GM21447 (cell line): ENCODE measurements around the gene KNOP1.
"Not testable (repeated sequence)": the region's sequence is repeated elsewhere in the genome, so short reads cannot be mapped to it uniquely, and the experiment has no call there.

Experiments
- ATAC-seq: cut with Tn5 transposase; IDR thresholded peaks from one replicate; pipeline ENCODE4 v1.9.1; 2021; ENCODE audit not compliant: unreplicated experiment

Gene KNOP1

DNA sequence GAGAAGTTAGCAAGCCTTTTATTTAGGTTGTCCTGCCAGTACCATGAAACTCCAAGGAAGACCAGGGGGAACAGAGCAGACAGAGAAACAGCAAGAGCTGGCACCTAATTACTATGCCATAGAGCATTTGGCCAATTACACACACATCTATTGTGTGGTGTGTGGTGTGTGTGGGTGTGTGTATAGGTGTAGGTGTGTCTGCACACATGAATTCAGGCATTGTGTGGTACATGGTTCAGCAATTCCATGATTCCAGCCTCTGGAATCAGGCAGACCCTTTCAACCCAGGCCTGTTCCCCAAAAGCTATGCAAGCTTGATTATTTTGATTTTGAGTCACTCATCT, 25.8 kb upstream of the KNOP1 start:
- no peak for ATAC-seq

DNA sequence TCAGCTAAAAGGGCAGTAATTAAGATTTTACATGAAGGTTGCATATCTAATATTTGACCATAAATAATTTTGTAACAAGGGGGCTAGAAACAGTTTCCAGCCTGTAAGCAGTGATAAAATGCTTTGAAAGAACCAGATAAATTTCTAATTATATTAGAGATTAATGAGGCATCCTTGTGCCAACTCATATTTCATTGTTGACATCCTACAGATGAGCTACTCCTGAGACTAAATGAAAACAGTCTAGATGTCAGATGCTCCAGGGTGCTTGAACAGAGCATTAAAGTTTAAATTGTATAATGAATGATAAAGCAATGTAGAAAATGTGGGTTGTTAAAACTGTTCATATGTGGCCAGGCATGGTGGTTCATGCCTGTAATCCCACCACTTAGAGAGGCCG, 23.3 kb upstream of the KNOP1 start:
- ATAC-seq: no peak

DNA sequence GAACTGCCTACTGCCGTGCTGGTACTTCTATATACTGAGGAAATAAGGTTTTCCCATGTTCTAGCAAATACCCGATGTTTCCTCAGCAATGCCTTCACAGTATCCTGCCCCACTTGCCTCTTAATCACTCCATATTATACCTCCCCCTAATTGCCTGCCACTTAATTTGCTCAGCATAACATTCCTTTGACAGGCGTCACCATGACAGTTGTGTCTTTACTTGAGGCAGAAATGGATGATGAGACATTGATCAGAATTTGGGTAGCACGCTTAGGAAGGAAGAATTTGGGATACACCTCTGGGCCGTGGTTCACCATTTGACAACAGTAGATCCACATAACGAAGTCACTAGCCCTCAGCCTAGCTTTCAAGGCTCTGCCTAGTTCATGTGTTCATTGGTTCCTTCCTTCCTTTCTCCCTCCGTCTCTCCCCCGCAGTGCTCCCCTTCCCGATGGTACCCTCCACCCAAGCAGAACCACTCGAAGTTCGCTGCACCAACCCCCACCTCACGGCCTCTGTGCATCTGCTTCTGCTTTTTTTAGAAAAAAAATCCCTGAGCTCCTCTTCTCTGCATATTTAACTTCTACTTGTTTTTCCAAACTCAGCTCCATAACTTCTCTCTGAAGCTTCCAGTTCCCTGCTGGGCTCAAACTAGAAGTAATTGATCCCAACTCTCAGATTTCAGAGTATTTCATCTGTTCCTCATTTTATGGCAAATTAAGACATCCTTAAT, 19.4 kb upstream of the KNOP1 start:
- ATAC-seq: no peak

DNA sequence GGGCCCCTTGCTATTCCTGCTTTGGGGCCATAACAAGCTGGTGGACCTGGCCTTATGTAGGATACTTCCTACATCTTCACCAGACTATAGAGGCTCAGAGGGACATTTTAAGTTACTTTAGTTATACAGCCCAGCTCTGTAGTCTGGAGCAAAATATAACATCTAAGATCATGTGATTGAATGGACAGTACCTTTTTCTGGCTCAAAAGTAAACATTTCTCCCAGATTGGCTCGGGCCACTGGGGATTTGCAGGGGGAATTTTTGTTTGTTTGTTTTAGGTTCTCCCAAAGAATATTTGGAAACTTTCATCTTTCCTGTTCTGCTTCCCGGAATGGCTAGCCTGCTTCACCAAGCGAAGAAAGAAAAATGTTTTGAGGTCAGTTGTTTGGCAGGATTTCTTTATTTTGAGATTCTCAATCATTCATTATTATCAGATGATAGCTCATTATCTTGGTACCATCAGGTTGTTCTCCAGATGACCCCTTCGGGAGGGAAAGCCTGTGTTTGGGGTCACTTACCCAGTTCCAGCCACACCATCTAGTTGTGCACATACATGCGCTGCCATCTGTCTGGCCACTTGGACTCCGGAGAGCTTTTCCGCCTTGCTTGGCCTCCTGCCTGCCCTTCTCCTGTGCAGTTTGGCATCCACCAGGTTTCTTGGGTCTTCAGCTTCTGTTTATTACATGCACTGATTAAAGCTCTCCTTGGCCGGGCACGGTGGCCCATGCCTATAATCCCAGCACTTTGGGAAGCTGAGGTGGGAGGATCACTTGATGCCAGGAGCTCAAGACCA, 17.2 kb upstream of the KNOP1 start:
- no peak for ATAC-seq

DNA sequence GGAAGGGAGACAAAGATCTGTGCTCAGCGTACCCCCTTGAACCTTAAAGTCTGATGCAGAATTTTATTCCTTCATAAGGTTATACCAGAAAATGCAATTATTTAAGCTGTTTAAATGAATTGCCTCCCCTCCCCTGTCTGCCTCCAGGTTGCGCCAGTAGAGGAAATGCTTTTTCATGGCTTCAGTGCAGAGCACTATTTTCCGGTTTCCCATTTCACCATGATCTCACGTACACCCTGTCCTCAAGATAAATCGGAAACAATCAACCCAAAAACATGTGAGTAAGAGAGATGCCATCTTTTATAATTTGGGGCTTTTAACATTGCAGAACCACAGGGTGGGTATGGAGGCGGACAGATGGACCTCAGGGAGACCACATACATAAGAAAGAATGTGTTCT, 15.5 kb upstream of the KNOP1 start:
- no peak for ATAC-seq

DNA sequence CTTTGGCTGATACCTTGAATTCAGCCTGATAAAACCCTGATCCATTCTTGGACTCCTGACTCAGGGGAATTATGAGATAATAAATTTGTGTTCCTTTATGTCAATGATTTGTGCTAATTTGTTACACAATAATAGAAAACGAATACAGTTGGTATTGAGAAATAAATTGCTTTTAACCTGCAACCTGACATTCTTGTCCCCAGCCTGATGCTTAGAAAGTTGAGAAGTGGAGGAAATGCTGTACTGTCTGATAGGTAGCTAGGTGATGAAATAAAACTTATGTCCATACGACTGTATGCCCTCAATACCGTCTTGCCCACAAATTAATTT, 10.6 kb upstream of the KNOP1 start:
- ATAC-seq: no peak

DNA sequence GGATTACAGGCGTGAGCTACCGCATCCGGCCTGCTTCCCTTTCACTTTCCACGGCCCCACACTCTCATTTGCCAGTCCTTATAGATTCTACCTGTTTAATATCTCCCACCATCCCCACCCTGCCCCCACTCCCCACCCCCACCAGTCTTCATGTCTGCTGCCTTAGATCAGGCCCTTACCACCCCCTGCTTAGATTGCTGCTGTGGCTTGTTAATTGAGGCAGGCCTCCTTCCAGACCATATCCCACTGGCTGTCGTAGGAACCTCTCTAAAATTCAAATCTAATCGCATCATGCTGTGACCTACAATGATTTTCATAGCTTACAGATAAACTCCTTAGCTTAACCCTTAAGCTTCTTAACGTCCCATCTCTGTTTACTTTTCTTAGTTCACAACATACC, 5.0 kb upstream of the KNOP1 start:
- no peak for ATAC-seq

DNA sequence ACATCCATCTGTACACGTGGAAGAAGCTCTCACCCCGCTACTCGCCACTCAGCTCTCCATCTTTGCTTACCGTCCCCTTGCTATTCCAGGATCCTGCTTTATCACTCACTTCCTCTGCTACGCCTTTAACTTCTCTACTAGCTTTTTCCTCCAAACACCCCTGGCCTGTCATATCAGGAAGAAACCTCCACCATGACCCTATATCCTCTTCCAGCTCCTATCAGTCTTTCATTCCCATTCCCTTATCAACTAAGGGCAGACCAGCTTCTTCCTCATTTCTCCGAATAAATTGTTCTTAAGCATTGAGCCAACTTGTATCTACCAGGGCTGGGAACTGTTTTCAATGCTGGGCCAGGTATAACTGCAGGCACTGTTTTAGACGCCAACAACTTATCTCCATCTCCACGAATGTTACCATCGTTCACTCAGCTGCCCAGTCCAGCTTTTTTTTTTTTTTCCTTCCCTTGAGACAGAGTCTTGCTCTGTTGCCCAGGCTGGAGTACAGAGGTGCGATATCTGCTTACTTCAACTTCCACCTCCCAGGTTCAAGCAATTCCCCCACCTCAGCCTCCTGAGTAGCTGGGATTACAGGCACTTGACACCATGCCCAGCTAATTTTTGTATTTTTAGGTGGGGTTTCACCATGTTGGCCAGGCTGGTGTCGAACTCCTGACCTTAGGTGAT, 4.4 kb upstream of the KNOP1 start:
- ATAC-seq: no peak

DNA sequence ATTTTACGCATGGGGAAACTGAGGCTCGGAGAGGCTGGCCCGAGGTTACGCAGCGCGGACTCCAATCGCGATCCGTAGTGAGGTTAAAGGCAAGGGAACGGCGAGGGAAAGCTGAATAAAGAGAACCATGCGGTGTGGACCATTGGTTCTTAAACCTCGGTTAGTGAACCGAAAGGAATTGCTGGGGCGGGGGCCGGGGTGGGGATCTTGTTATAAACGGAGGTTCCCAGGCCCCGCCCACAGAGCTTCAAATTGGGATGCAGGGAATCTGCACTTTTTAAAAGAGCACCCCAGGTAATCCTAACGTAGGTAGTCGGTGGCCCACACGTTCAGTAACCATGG, 568 bp upstream of the KNOP1 start:
- ATAC-seq: no peak

DNA sequence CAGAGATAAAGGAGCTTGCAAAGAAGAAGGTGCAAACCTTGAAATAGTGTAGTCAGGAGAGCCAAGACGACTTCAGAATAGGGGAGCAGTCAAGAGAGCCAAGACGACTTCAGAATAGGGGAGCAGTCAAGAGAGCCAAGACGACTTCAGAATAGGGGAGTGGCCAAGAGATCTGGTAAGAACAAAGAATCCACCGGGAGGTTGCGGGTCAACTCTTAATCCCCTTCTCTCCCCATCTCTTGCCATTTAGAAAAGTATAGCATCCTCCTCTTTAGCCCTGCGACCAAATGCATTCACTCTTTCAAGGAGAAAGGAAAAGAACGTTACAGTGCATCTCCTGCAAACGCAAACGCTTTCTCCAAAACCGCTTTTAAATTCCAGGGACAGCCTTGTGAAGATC, 713 bp downstream of the KNOP1 start:
- ATAC-seq: no peak

DNA sequence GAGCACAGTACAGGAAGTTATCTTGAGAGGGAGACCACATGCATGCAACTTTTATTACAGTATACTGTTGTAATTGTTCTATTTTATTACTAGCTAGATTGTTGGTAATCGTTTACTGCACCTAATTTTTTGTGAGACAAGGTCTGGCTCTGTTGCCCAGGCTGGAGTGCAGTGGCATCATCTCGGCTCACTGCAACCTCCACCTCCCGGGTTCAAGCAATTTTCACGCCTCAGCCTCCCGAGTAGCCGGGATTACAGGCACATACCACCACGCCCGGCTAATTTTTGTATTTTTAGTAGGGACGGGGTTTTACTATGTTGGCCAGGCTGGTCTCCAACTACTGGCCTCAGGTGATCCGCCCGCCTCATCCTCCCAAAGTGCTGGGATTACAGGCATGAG, 1.3 kb downstream of the KNOP1 start:
- not testable (repeated sequence) for ATAC-seq

DNA sequence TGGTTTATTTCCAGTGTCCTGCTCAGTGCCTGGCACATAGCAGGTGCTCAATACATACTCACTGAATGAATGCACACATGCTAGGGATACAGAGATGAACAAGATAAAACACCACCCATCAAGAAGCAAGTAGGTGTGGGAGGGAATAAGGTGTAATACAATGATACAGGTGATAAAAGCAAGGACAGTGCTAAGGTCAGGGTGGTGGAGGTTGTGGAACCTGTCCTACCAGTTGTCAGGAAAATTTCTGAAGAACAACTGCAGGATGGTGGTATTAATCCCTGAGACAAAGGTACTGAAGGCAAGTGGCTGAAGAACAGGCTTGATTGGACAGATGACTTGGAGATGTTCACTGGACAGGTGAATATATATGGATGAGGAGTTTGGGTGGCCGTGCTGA, 1.8 kb downstream of the KNOP1 start:
- ATAC-seq: no peak

DNA sequence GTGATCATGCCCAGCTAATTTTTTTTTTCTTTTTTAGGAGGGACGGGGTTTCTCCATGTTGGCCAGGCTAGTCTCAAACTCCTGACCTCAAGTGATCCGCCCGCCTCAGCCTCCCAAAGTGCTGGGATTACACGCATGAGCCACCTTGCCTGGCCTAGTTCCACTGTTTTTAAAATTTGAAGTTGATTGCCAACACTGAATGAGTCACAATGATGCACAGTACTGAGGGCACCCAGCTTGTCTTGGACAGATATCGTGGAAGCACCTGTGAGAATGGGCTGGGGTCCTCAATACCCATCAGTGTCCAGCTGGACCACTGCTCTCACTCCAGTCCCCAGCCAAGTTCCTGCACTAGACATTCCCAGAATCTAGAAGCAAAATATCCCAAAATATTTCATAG, 2.5 kb downstream of the KNOP1 start:
- no peak for ATAC-seq

DNA sequence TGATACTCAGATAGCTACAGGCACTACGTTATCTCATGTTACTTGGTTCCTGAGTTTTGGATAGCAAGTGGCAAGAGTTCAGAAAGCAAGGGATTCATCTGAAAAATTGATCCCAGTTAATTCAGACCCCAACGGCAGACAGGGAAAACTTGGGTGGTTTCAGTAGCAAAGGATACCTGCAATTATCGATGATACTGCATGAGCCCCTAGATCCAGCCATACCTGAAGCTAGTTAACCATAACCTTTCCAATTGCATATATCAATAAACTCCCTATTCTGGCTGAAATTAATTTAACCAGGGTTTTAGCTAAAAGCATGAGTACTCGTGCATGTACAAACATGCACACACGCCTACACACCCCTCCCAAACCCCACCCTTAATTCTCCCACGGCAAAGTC, 4.3 kb downstream of the KNOP1 start:
- no peak for ATAC-seq

DNA sequence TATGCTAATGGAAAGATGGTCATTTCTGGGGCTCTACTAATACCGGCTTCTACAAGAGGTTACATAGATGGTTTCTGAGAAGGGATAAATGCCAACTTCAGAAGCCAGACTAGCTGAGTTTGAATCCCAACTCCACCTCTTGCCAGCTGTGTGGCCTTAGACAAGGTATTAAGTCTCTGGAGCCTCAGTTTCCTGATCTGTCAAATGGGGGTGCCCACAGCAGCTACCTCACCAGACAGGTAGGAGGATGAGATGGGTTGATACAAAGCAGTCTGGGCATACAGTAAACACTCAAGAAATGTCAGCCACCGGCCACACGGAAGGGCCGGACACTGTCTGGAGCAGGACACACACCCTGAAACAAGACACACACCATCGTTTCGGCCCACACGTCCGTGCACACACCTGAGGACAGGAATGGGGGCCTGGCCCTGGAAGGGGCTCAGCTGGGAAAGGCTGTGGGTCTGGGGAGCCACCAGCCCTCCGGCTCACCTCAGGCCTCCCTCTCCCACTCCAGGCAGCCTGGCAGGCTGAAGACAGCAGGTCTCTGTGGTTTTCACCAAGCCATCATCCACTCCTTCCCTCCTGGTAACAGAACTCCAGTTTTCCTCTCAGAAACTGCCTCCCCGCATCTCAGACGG, 5.5 kb downstream of the KNOP1 start:
- ATAC-seq: no peak

DNA sequence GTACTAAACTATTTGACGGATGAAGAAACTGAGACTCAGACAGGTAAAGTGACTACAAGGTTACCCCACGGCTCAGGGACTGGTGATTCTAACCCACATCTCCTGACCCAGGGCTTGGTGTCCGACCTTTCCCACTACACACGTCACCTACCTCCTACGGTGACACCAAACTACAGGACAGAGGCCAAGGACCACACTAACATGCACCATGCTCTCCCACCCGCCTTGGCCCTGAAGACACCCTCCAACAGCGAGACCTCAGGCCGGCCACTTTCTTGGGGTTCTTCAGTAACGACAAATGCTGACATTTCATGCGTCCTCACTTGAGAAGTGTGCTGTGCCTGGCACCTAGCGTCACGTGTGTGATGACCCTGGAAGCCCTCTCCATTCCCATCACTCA, 6.4 kb downstream of the KNOP1 start:
- no peak for ATAC-seq

DNA sequence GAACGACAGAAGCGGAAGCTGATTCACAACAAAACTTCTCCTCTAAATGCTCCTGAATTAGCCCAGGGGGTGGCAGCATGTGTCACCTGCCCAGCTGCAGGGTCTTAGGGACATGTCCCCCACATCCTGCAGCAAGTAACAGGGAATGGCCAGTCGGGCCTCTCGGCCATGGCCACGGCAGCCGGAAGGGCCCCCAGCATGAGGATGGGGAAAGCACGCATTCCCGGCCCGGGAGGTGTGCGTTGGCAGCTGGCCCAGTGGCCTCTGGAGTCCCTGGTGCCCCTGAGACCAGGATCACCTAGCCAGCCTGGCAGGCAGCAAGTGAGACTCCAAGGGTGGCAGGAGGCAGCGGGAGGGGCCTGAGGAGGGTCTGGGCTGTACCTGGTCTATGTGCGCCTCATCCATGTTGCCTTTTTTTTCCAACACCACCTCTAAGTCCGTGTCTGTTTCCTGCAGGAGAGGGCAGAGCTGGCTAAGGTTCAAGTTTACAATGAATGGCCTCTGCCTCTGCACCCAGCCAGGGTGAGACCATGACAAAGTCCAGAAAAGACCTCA, 7.0 kb downstream of the KNOP1 start:
- no peak for ATAC-seq

DNA sequence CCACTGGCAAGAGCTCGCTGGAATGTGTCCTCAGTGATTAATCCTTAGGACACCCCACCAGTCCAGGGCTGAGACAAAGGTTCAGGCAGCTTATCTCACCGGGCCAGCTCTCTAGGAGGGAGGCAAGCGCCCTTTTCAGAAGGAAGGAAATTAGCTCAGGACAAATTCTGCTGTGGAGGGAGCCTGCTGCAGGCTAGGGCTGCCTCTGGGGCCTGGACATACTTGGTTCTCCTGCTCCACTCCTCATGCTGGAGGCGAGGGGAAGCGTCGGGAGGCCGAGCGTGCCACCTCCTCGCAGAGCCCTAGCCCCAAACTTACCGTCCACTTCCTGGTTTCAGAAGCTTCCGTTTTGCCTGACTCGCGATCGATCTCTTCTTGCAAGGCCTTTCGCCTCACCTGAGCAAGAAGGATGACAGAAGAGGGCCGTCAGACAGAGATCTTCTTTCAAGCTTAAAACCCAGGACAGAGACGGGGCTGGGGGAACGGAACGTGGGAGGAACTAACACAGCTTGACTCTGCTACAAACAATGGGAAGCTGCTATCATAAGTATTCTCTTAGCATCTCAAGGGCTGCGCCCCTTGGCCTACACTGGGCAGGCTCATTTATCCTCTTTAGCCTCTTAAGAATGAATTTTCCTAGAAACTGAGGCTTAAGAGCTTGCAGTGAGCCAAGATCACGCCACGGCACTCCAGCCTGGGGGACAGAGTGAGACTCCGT, 7.7 kb downstream of the KNOP1 start:
- no peak for ATAC-seq

DNA sequence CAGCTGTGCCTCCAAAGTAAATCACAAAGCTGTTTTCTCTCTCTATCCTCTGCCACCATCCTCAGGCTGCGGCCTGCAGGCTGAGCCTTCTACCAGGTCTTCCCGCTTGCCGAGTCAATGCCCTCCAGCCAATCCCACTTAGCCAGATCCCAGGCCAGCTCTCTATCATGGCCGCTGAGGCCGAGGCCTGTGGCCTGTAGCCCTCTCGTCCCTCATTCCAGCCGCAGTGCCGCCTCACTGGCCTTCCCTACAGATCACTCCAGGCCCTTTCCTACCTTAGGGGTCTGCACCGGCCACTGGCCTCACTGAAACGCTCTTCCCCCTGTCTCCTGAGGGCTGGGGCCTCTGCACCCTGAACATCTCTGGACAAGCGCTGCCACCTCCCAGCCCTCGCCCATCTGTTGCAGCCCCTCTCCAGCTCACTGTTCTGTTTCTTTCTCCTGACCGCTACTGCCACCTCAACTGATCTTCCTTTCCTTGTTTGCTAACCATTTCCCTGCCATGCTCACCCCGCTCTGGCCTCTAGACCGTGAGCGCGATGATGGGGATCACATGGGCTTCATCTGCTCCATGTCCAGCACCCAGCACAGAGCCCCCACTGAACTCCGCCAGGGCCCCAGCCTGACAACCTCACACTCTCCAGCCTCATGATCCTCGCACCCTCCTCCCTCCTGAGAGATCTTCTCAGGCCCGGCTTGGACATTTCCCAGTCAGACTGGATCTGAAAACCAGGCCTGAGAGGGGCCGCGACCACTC, 8.5 kb downstream of the KNOP1 start:
- ATAC-seq: no peak
